H7 (cell line): ENCODE results near the gene CFAP46. TPM values are rescaled to one million over a fixed set of nuclear protein-coding genes. Genes with fewer than 3 reads are reported as not detected.
"Not testable (repeated sequence)": the region's sequence is repeated elsewhere in the genome, so short reads cannot be mapped to it uniquely, and the experiment has no call there.

Source experiments
- DNase-seq: peaks from one replicate; pipeline ENCODE4 v3.0.0; 2012
- H3K27me3 ChIP-seq: 2 replicates; pipeline ENCODE4 v1.6.0; 2011; ENCODE audit warnings: mild to moderate bottlenecking, low read length; ENCODE audit not compliant: control insufficient read depth, insufficient read depth
- H3K36me3 ChIP-seq: replicated peaks from 2 replicates; pipeline ENCODE4 v1.5.1; 2011; ENCODE audit warnings: low read length; ENCODE audit not compliant: control insufficient read depth, insufficient read depth
- H3K4me3 ChIP-seq: 2 replicates; pipeline ENCODE4 v1.5.1; 2011; ENCODE audit warnings: low read depth, mild to moderate bottlenecking, control low read depth, low read length, moderate library complexity; ENCODE audit not compliant: insufficient read depth
- total RNA-seq: library from RNA; depleted of rRNA; stranded (reverse); fragments of >200 nt; shearing (Covaris generic); gene quantifications from 2 replicates; pipeline ENCODE4 v1.2.3, GENCODE V29; 2014

The CFAP46 gene
- total RNA-seq, 1 experiment from 2014 or later = 0.59 TPM

- Histone ChIP-seq H3K36me3 (no peaks in the 10 kb centered on the region; the same call in 1 of the 2 replicates), H3K27me3 (no peaks in the 10 kb centered on the region; the same call in 1 of the 2 replicates), H3K4me3 (no peak overlapping the region)
- no peak for DNase-seq
These were observed 4.5 kb downstream of the CFAP46 start for GRCh38 chr10:132937861-132938260.

GRCh38 chr10:132934953-132935352 is 7.4 kb downstream of the CFAP46 start:
- H3K27me3 ChIP-seq = no peaks in the 10 kb centered on the region
- DNase-seq = no peak
- H3K4me3 ChIP-seq = no peak overlapping the region
- H3K36me3 ChIP-seq = no peaks in the 10 kb centered on the region; the same call in 1 of the 2 replicates

- no peak for DNase-seq
- Histone ChIP-seq H3K27me3 (no peaks in the 10 kb centered on the region), H3K36me3 (no peaks in the 10 kb centered on the region; the same call in 1 of the 2 replicates), H3K4me3 (no peak overlapping the region)
These were observed 8.9 kb downstream of the CFAP46 start for GRCh38 chr10:132933308-132934042.

- no peak overlapping the region for H3K4me3 ChIP-seq
- no peak for DNase-seq
- no peaks in the 10 kb centered on the region for H3K27me3 ChIP-seq
- H3K36me3 ChIP-seq = no peaks in the 10 kb centered on the region; the same call in 1 of the 2 replicates
These were observed 9.7 kb downstream of the CFAP46 start for GRCh38 chr10:132932461-132933307.

GRCh38 chr10:132931258-132932250 is 10.8 kb downstream of the CFAP46 start:
- H3K4me3 ChIP-seq, DNase-seq, H3K27me3 ChIP-seq, H3K36me3 ChIP-seq: not testable (repeated sequence)

GRCh38 chr10:132930701-132931100 is 11.7 kb downstream of the CFAP46 start:
- not testable (repeated sequence) for H3K36me3 ChIP-seq, H3K4me3 ChIP-seq, H3K27me3 ChIP-seq, DNase-seq

- no peak for DNase-seq
- Histone ChIP-seq H3K27me3 (no peaks in the 10 kb centered on the region), H3K36me3 (no peaks in the 10 kb centered on the region; the same call in 1 of the 2 replicates), H3K4me3 (no peak overlapping the region)
These were observed 12.3 kb downstream of the CFAP46 start for GRCh38 chr10:132929953-132930548.

- Histone ChIP-seq H3K27me3 (no peaks in the 10 kb centered on the region), H3K36me3 (no peaks in the 10 kb centered on the region; the same call in 1 of the 2 replicates), H3K4me3 (no peak overlapping the region)
- no peak for DNase-seq
These were observed 12.9 kb downstream of the CFAP46 start for GRCh38 chr10:132929480-132929879.

GRCh38 chr10:132928261-132928660 is 14.1 kb downstream of the CFAP46 start:
- Histone ChIP-seq H3K36me3 (no peaks in the 10 kb centered on the region), H3K27me3 (no peaks in the 10 kb centered on the region), H3K4me3 (no peak overlapping the region)
- no peak for DNase-seq

- Histone ChIP-seq H3K4me3 (no peak overlapping the region), H3K27me3 (no peaks in the 10 kb centered on the region), H3K36me3 (no peaks in the 10 kb centered on the region)
- DNase-seq = no peak
These were observed 14.5 kb downstream of the CFAP46 start for GRCh38 chr10:132927824-132928223.

GRCh38 chr10:132926777-132927650 is 15.4 kb downstream of the CFAP46 start:
- Histone ChIP-seq H3K27me3 (no peaks in the 10 kb centered on the region), H3K36me3 (no peaks in the 10 kb centered on the region), H3K4me3 (no peak overlapping the region)
- DNase-seq = no peak

- Histone ChIP-seq H3K36me3 (no peaks in the 10 kb centered on the region), H3K4me3 (no peak overlapping the region), H3K27me3 (no peaks in the 10 kb centered on the region)
- no peak for DNase-seq
These were observed 16.3 kb downstream of the CFAP46 start for GRCh38 chr10:132926070-132926469.

GRCh38 chr10:132925614-132926013 is 16.8 kb downstream of the CFAP46 start:
- DNase-seq = no peak

More at GRCh38 chr10:132925614-132926013, 16.8 kb downstream of the CFAP46 start:
- H3K36me3 ChIP-seq = no peaks in the 10 kb centered on the region
- no peak overlapping the region for H3K4me3 ChIP-seq
- no peaks in the 10 kb centered on the region for H3K27me3 ChIP-seq
